Adrenal gland (tissue), 12 donors: ENCODE measurements around the gene DTX2. TPM values are rescaled to one million over a fixed set of nuclear protein-coding genes. Genes with fewer than 3 reads are reported as not detected.

Experiments used
- DNase-seq, 7 donors: peaks; one replicate each; pipeline ENCODE4 v3.0.0-alpha.2; 2019 to 2020
- H3K27ac ChIP-seq, 5 donors: fragments of 200-600 bp; sonication (generic) in 4 of 5; 1 replicate in 3 of 5; 2 replicates in 2 of 5; pipeline versions ENCODE4 v1.5.1 to v1.8.0; 2016 to 2020; ENCODE audit warnings: mild to moderate bottlenecking in 1 of 5
- H3K27me3 ChIP-seq: fragments of 200-600 bp; 2 replicates; pipeline ENCODE4 v1.8.0; 2021
- H3K36me3 ChIP-seq, 2 donors: fragments of 200-600 bp; replicated peaks in 1 of 2; 1 replicate in 1 of 2; 2 replicates in 1 of 2; pipeline versions ENCODE4 v1.5.1 to v1.8.0; 2018 to 2022
- H3K4me1 ChIP-seq, 2 donors: fragments of 200-600 bp; replicated peaks in 1 of 2; 1 replicate in 1 of 2; 2 replicates in 1 of 2; pipeline versions ENCODE4 v1.5.1 to v1.8.0; 2018 to 2021
- H3K4me3 ChIP-seq, 4 donors: fragments of 200-600 bp; sonication (generic) in 3 of 4; one replicate each; pipeline ENCODE4 v1.5.1; 2016 to 2018
- H3K9me3 ChIP-seq, 3 donors: fragments of 200-600 bp; sonication (generic) in 1 of 3; replicated peaks in 1 of 3; 1 replicate in 2 of 3; 2 replicates in 1 of 3; pipeline versions ENCODE4 v1.5.1 to v1.8.0; 2016 to 2021
- CTCF ChIP-seq, 6 experiments: fragments of 450-650 bp in 4 of 6; fragments of 200-600 bp in 2 of 6; sonication (generic) in 1 of 6; IDR thresholded peaks; 1 replicate in 5 of 6; 2 replicates in 1 of 6; pipeline versions ENCODE4 v1.5.1 to v1.8.0; 2016 to 2021; ENCODE audit warnings: antibody characterized with exemption in 6 of 6, mild to moderate bottlenecking in 2 of 6, moderate library complexity in 1 of 6
- POLR2A ChIP-seq, 2 donors: fragments of 450-650 bp; IDR thresholded peaks; one replicate each; pipeline ENCODE4 v1.6.1; 2017; ENCODE audit warnings: antibody characterized with exemption in 2 of 2, mild to moderate bottlenecking in 2 of 2, moderate library complexity in 1 of 2
- WGBS, 4 donors: extraction: QIAGEN DNeasy Blood & Tissue Kit in 2 of 4; methylation state at CpG; one replicate each; pipeline versions ENCODE4 v1.1.5 to v1.1.7; 2013 to 2017; 5-methylcytosine and 5-hydroxymethylcytosine counted together
- intact Hi-C, 2 donors: fragments of 100-400 bp; cut with DNase I; formaldehyde crosslinking; loops; one replicate each; pipeline versions ENCODE4 v1.14.1 to v1.15.0; 2022 to 2023
- polyA plus RNA-seq, 3 donors: library from polyadenylated mRNA; stranded (reverse); fragments of 200-250 nt in 2 of 3; fragments of 350-450 nt in 1 of 3; fragmentation: Illumina TruSeq in 1 of 3; extraction: RNeasy Lipid Tissue Mini Kit (QIAGEN cat#74804) in 1 of 3; gene quantifications; one replicate each; pipeline ENCODE4 v1.2.3, GENCODE V29; 2013 to 2014
- total RNA-seq, 9 donors: library from RNA; depleted of rRNA in 4 of 9; stranded (reverse); fragments of >200 nt in 4 of 9; fragments of 120-200 nt in 1 of 9; fragmentation: NEBNext Ultra II Directional in 1 of 9; extraction: Animal tissue kit (Norgen Biotek cat#: 25700) in 1 of 9; gene quantifications; one replicate each; pipeline versions ENCODE4 v1.1.0 to v1.2.4, GENCODE V29; 2013 to 2023
- donor health status: healthy with polysubstance abuse.
- donor health status: Bipolar disorder and iron deficiency.
- donor health status: DM: yes; HTN: yes; CAD: no.
- donor health status: DM: no; HTN: no; CAD: no.
- donor health status: DM: no; HTN: no; CAD: no.
- donor health status: DM: yes; HTN: yes; CAD: no.

DTX2 gene
- total and polyA plus RNA-seq, 12 donors = 2.8 to 83.7 (median 16.5) TPM

GRCh38 chr7:76427635-76428034 lies 33.9 kb upstream of the DTX2 start:
- H3K36me3 ChIP-seq = no peaks in the 10 kb centered on the region
- 75 to 94% (median 86%) methylated on average over 2 to 5 of the region's 5 CpGs for WGBS, 4 donors
- H3K27me3 ChIP-seq = no peaks in the 10 kb centered on the region
- no peak overlapping the region for H3K27ac ChIP-seq
- no peak overlapping the region for H3K4me3 ChIP-seq
- H3K9me3 ChIP-seq = no peaks in the 10 kb centered on the region
- TF ChIP-seq POLR2A (IDR thresholded peaks at IDR 0.05) (no peak), CTCF (IDR thresholded peaks at IDR 0.05) (no peak)
- peak in 1 of 7 donors; percentile 42 for DNase-seq
- H3K4me1 ChIP-seq = no peaks in the 10 kb centered on the region
- intact Hi-C loops = no loop called here

- H3K4me3 ChIP-seq = no peak overlapping the region
- H3K27ac ChIP-seq = no peak overlapping the region
- no peaks in the 10 kb centered on the region for H3K36me3 ChIP-seq
- intact Hi-C loops = no loop called here
- TF ChIP-seq POLR2A (IDR thresholded peaks at IDR 0.05) (no peak), CTCF (IDR thresholded peaks at IDR 0.05) (no peak)
- H3K4me1 ChIP-seq = no peaks in the 10 kb centered on the region
- no peaks in the 10 kb centered on the region for H3K27me3 ChIP-seq
- no peaks in the 10 kb centered on the region for H3K9me3 ChIP-seq
- DNase-seq = peak in 1 of 7 donors; percentile 1
- WGBS, 4 donors = 84 to 94% (median 89%) methylated on average over 12 to 13 of the region's 13 CpGs
Observed at GRCh38 chr7:76428149-76428823, 33.2 kb upstream of the DTX2 start.

- Histone ChIP-seq H3K27me3 (no peaks in the 10 kb centered on the region), H3K27ac (no peak overlapping the region), H3K9me3 (no peaks in the 10 kb centered on the region), H3K4me3 (no peak overlapping the region), H3K4me1 (no peaks in the 10 kb centered on the region), H3K36me3 (no peaks in the 10 kb centered on the region)
- intact Hi-C loops = no loop called here
- TF ChIP-seq CTCF (IDR thresholded peaks at IDR 0.05) (no peak), POLR2A (IDR thresholded peaks at IDR 0.05) (no peak)
- peak in 3 of 7 donors; percentile 34 to 56 (median 37) for DNase-seq
- WGBS, 4 donors = 79 to 86% (median 83%) methylated on average over 14 to 18 of the region's 18 CpGs
Observed at GRCh38 chr7:76428868-76429805, 32.4 kb upstream of the DTX2 start.

GRCh38 chr7:76430211-76430610 lies 31.3 kb upstream of the DTX2 start:
- peak in 1 of 7 donors; percentile 39 for DNase-seq
- intact Hi-C loops = no loop called here
- no peak overlapping the region for H3K27ac ChIP-seq
- no peaks in the 10 kb centered on the region for H3K36me3 ChIP-seq
- no peaks in the 10 kb centered on the region for H3K4me1 ChIP-seq
- no peaks in the 10 kb centered on the region for H3K9me3 ChIP-seq
- 88 to 97% (median 92%) methylated on average over 8 to 9 of the region's 9 CpGs for WGBS, 4 donors
- H3K4me3 ChIP-seq = no peak overlapping the region
- no peaks in the 10 kb centered on the region for H3K27me3 ChIP-seq
- TF ChIP-seq CTCF (IDR thresholded peaks at IDR 0.05) (no peak), POLR2A (IDR thresholded peaks at IDR 0.05) (no peak)
